Karpas-422 (cell line): ENCODE data around the gene TMEM209. TPM values are rescaled to one million over a fixed set of nuclear protein-coding genes. Genes with fewer than 3 reads are reported as not detected.

Experiments used
- total RNA-seq: library from RNA; depleted of rRNA; stranded (reverse); fragments of >200 nt; shearing (Covaris generic); gene quantifications from 2 replicates; pipeline ENCODE4 v1.2.3, GENCODE V29; 2014; ENCODE audit warnings: low replicate concordance; rRNA removed

The TMEM209 gene
- total RNA-seq, 1 experiment from 2014 or later = 68.9 TPM

Other genes with a start within 250 kb of the TMEM209 start
- 12.7 and 26.4 TPM in 2 replicates for gene ZC3HC1, start 154.0 kb downstream of the TMEM209 start, total RNA-seq
- 13.1 and 14.1 TPM in 2 replicates for gene KLHDC10, start 134.9 kb downstream of the TMEM209 start, total RNA-seq
- not detected in 2 replicates for gene SSMEM1, start 2.5 kb upstream of the TMEM209 start, total RNA-seq
- gene CPA2, start 61.5 kb upstream of the TMEM209 start, total RNA-seq = not detected in 2 replicates
- not detected in 2 replicates for gene CPA4, start 87.8 kb upstream of the TMEM209 start, total RNA-seq
- not detected in 2 replicates for gene CPA5, start 139.4 kb upstream of the TMEM209 start, total RNA-seq
- not detected in 2 replicates for gene CPA1, start 175.1 kb upstream of the TMEM209 start, total RNA-seq
- 3.9 and 7.3 TPM in 2 replicates for gene CEP41, start 235.6 kb upstream of the TMEM209 start, total RNA-seq